ENCODE data around the gene GFRA1.
"Not testable (repeated sequence)": the region's sequence is repeated elsewhere in the genome, so short reads cannot be mapped to it uniquely, and the experiment has no call there.

Gene GFRA1

GRCh38 chr10:116060864-116061263 lies 212.1 kb downstream of the GFRA1 start:
- no peak for DNase-seq (ENCODE audit: low spot score)
- in situ Hi-C loops (cut with MboI; ENCODE audit: low sequenced_read_pairs, unreplicated experiment), result no loop called here
- no peak for TF ChIP-seq CTCF (IDR thresholded peaks at IDR 0.05; ENCODE audit: borderline replicate concordance, control extremely low read depth, extremely low read depth, insufficient read depth, missing control alignments)

DNA sequence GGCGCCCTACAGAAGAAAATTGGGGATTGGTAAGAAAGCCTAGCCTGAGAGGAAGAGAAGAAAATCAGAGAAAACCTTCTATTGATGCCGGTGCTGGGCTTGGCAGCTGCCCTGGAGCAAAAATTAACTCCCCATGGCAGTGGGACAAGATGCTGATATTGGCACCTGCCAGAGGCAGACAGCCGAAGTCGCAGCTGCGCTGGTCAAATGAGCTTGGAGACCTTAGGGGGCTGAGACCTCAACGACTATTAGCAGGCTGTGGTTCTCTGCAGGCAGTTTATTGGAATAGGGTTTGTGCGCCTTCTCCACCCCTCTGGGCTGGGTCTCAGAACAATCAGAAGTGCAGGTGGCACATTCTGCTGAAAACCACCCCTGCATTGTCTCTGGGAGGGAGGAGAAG lies 213.7 kb downstream of the GFRA1 start:
- DNase-seq (ENCODE audit: low spot score), result no peak
- in situ Hi-C loops (cut with MboI; ENCODE audit: low sequenced_read_pairs, unreplicated experiment), result no loop called here
- TF ChIP-seq CTCF (IDR thresholded peaks at IDR 0.05; ENCODE audit: borderline replicate concordance, control extremely low read depth, extremely low read depth, insufficient read depth, missing control alignments), result no peak

DNA sequence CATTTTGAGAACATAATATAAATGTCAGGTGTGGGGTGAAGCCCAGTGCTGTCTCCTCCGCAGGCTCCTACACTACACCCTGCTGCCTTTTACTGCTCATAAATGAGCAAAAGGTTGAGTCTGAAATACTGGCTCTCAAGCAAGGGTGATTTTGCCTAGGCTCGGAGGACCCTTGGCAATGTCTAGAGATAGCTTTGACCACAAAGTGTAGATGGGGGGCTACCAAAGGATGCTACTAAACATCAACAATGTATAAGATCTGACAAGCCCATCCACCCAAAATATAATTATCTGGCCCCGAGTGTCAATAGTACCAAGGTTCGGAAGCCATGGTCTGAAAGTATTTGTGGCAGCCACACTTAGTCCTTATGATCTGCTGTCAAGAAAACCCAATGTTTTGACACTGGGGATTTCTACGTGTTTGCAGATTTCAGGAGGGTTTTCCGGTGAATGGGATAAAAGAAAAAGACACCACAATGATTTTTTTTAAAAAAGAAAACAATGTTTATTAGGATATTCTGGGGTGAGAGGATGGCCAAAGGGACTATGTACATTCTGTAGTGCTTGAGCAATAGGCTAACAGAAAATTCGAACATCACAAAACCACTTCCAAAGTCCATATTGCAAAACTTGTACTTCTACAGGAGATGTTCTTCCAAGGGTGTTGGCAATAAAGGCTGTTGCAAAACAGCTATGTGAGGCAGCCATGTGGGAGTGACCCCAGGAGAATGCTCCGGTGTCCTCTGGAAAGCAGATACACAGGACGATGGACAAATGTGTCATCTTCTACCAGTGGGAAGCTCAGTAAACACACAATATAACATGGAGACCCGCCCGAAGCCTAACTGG lies 216.3 kb downstream of the GFRA1 start:
- no peak for DNase-seq (ENCODE audit: low spot score)
- no peak for TF ChIP-seq CTCF (IDR thresholded peaks at IDR 0.05; ENCODE audit: borderline replicate concordance, control extremely low read depth, extremely low read depth, insufficient read depth, missing control alignments)
- in situ Hi-C loops (cut with MboI; ENCODE audit: low sequenced_read_pairs, unreplicated experiment), result no loop called here

GRCh38 chr10:116055917-116056252 lies 217.1 kb downstream of the GFRA1 start:
- in situ Hi-C loops (cut with MboI; ENCODE audit: low sequenced_read_pairs, unreplicated experiment), result no loop called here
- no peak for TF ChIP-seq CTCF (IDR thresholded peaks at IDR 0.05; ENCODE audit: borderline replicate concordance, control extremely low read depth, extremely low read depth, insufficient read depth, missing control alignments)
- DNase-seq (ENCODE audit: low spot score), result no peak

- in situ Hi-C loops (cut with MboI; ENCODE audit: low sequenced_read_pairs, unreplicated experiment), result no loop called here
- TF ChIP-seq CTCF (IDR thresholded peaks at IDR 0.05; ENCODE audit: borderline replicate concordance, control extremely low read depth, extremely low read depth, insufficient read depth, missing control alignments), result no peak
Observed at GRCh38 chr10:116055252-116055916, 217.6 kb downstream of the GFRA1 start.

GRCh38 chr10:116053910-116054309 lies 219.1 kb downstream of the GFRA1 start:
- no peak for DNase-seq (ENCODE audit: low spot score)
- no peak for TF ChIP-seq CTCF (IDR thresholded peaks at IDR 0.05; ENCODE audit: borderline replicate concordance, control extremely low read depth, extremely low read depth, insufficient read depth, missing control alignments)
- in situ Hi-C loops (cut with MboI; ENCODE audit: low sequenced_read_pairs, unreplicated experiment), result no loop called here

More at GRCh38 chr10:116055252-116055916, 217.6 kb downstream of the GFRA1 start:
- no peak for DNase-seq (ENCODE audit: low spot score)

DNA sequence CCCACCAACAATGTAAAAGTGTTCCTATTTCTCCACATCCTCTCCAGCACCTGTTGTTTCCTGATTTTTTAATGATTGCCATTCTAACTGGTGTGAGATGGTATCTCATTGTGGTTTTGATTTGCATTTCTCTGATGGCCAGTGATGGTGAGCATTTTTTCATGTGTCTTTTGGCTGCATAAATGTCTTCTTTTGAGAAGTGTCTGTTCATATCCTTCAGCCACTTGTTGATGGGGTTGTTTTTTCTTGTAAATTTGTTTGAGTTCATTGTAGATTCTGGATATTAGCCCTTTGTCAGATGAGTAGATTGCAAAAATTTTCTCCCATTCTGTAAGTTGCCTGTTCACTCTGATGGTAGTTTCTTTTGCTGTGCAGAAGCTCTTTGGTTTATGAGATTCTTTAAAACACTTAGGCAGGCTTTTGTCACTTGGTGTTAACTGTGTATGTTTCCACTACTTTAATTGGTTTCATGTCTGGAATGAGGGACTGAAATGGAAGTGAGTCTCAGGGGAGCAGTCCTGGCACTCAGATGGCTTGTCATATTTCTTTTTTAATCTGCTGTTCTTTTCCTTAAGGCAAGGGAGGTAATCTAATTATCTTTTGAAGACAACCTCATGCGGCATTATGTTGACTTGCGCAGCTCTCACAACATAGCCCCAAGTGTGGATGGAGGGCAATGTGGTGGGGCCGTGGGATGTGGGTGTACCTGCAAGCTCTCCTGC lies 219.8 kb downstream of the GFRA1 start:
- DNase-seq (ENCODE audit: low spot score); in situ Hi-C loops (cut with MboI; ENCODE audit: low sequenced_read_pairs, unreplicated experiment): not testable (repeated sequence)

DNA sequence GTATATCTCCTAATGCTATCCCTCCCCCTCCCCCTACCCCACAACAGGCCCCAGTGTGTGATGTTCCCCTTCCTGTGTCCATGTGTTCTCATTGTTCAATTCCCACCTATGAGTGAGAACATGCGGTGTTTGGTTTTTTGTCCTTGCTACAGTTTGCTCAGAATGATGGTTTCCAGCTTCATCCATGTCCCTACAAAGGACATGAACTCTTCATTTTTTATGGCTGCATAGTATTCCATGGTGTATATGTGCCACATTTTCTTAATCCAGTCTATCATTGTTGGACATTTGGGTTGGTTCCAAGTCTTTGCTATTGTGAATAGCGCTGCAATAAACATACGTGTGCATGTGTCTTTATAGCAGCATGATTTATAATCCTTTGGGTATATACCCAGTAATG lies 220.5 kb downstream of the GFRA1 start:
- in situ Hi-C loops (cut with MboI; ENCODE audit: low sequenced_read_pairs, unreplicated experiment); DNase-seq (ENCODE audit: low spot score): not testable (repeated sequence)

Data from GM13976 (cell line).